Inferior parietal cortex (tissue), 1 donor: Measurements from ENCODE around the gene TMEM42.

Source experiments
- DNase-seq: peaks from one replicate; pipeline ENCODE4 v3.0.0-alpha.2; 2016; ENCODE audit errors: extremely low spot score

TMEM42 gene

DNA sequence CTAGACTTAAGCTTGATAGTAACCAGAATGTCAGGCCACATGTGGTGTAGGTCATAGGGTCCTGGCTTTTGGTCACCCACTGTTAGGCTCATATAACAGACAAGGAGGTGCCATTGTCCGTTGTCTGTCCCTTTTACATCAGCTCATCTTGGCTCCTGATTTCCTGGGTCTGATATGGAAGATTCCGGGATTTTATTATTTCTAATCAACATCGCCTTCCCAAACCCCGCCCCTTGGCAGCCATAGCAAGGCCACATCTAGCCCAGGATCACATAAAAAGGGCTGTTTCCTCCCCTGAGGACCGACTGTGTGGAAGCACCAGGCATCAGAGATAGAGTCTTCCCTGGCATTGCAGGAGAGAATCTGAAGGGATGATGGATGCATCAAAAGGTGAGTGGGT is 12.6 kb downstream of the TMEM42 start, which contains the start of gene TGM4:
TSS of gene TGM4 (plus strand) at position 301 of the 400 bp plus-strand sequence. CDS start at position 372, 71 bp downstream.
- no peak for DNase-seq

DNA sequence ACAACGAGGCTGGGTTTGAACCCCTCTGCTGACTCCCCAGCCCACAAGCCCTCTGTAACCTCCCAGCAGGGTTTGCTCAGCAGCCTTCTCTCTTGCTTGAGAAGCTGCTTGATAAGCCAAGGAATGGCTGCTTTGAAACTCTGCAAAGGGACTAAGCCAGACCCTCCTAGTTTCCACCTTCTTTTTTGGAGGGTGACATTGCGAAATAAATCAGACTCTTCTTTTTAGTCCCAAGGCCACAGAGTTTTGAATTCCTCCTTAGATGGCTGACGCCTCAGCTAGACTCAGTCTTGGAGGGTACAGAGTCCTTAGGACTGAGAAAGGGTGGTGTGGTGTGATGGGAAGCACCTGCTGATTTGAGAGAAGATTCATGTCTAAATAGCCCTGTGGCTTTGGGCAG is 13.9 kb downstream of the TMEM42 start:
- no peak for DNase-seq

DNA sequence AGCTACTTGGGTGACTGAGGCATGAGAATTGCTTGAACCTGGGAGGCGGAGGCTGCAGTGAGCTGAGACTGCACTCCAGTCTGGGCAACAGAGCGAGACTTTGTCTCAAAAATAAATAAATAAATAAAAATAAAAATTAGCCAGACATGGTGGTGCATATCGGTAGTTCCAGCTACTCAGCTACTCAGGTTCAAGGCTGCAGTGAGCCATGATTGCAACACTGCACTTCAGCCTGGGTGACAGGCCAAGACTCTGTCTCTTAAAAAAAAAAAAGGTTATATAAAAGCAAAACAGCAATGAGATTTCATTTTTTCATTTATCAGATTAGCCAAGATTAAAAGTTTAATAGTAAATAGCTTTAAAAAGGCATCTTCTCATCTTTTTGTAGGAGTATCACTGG is 15.6 kb downstream of the TMEM42 start:
- DNase-seq, result no peak

DNA sequence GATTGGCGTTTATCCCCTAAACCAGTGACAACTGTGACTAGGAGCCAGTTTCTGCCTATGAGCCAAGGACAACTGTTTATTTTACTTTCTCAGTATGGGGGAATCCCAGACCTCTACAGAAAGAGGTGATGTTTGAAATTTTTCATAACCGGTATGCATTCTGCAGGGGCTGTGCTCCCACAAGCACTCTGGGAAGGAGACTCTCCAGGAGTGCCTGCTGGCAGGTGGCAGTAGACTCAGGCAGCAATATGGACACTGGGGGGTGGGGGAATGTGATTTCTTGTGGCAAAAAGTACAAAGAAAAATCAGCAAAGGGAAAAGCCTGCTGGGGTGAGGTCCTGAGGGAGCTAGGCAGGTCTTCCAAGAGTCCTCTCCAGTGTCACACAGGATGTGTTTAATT is 18.6 kb downstream of the TMEM42 start:
- no peak for DNase-seq

DNA sequence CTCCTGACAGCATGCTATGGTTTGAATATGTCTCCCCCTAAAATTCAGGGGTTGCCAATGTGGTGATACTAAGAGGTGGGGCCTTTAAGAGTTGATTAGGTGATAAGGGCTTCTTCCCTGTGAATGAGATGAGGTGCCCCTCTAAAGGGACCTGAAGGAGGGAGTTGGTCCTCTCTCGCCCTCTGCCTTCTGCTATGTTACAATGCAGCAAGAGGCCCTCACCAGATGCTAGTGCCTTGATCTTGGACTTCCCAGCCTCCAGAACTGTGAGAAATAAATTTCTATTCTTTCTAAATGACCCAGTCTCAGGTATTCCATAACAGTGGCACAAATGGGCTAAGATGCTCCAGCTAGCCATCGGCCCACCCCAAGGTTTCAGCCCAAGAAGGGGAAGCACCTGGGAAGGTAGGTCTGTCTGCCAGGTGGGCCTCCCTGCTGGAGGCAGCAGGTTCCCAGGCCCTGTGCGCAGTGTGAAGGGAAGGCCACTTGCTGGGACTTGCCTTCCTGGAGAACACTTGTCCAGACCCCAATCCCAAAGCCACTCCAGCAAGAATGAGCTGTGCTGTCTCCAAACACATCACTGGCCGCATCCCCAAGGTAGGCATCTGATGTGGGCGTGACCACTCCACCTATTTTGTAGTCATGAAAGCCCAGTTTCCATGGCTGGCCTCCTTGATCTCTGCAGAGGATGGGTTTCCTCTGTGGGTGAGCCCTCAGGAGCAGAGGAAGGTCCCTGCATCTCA is 21.7 kb downstream of the TMEM42 start:
- DNase-seq, result no peak

DNA sequence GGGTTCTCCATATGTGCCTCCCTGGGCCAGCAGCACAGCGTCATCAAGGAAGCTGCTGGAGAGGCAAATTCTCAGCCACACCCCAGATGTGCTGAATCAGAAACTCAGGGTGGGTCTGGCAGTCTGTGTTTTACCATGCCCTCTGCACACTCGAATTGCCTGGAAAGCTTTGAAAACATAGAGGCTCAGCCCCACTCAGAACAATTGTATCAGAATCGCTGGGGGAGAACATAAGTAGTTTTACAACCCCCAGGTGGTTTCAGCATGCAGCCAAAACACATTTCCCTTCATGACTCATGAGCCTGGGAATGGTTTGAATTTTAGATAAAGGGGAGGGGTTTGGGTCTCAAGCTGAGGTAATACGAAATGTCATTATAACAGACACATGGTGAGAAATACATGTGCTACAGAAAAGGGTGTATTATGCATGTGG is 22.3 kb downstream of the TMEM42 start:
- no peak for DNase-seq

DNA sequence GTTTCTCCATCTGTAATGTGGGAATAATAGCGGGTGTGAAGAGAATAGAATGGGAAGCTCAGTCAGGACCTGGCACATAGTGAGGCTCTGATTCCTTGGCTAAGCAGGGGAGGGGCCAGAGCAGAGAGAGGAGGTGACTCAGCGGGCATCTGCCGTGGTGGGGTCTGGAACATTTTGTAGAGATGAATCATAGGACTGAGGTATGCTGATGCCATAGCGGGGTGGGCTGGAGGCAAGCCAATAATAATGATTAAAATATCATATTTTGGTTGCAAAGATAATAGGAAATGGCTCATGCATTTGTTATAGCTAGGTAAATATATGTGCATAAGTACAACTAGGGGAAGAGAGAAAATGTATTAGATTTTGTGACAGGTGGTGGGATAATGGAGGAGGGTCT is 23.9 kb downstream of the TMEM42 start:
- DNase-seq, result no peak

DNA sequence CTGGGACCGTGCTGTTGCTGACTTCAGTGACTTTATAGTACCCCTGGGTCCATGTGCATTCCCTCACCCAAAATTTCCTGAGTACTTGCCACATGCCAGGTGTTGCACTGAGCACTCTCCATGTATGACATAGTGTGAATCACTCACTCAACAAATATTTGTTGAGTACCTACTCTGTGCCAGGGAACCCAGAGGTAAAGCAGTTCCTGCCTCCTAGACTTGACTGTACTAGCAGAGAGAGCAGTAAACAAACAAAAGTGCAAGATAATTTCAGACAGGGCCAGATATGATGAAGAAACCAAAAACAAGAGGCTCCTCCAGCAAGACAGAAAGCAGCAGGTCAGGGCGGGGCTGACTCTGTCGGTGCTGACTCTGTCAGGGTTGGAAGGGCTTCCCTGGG is 24.8 kb downstream of the TMEM42 start:
- DNase-seq, result no peak

DNA sequence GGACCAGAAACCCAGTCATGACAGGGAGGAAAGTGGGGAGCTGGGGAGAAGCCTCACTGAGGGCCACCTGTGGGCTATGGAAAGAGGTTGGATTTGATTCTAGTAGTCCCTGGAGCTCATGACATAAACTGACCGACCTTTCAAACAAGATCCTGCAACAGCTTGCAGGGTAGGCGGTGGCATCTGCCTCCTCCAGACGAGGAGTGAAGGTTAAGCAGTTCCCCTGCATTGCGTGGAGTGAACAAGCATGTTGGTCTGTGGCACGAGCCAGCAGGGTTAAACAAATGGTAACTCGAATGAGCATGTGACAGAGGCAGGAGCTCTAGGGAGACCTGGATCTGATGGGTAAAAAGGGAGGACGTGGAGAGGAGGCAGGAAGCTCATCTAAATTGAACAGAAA is 25.4 kb downstream of the TMEM42 start:
- DNase-seq, result no peak

DNA sequence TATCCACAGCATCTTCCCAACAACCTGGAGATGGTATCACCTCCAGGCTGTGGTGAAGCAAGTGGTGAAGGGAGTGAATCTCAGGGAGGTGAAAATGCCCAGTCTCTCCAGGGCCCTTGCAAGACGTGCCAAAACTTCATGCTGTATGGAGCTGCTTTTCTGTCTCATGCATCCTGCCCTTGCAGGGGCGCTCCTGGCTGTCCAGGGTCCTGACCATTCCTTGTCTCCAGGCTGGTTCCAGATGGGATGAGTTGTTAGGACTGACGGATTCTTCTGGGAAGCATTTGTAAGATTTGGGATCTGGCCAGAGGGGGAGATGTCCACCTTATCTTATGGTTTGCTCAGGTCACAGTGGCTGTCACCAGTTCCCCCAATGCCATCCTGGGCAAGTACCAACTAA is 28.5 kb downstream of the TMEM42 start:
- DNase-seq, result no peak

DNA sequence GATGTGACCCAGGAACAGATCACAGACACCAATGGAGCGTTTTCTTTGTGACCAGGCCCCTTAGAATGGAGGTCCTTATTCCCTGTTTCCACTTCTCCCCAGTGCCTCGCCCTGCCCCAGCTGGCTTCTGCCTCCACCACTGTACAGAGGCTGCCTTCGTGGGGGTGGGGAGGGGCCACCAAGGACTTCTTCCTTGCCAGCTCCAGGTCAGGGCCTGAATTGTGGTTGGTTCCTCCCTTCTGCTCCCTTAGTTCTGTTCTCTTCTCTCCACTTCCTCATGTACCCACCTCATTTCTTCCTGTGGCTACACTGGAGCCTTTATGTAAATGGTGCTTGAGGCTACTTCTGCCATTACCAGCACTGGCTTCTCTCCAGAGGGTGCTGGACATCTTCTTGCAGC is 29.1 kb downstream of the TMEM42 start:
- DNase-seq, result no peak

DNA sequence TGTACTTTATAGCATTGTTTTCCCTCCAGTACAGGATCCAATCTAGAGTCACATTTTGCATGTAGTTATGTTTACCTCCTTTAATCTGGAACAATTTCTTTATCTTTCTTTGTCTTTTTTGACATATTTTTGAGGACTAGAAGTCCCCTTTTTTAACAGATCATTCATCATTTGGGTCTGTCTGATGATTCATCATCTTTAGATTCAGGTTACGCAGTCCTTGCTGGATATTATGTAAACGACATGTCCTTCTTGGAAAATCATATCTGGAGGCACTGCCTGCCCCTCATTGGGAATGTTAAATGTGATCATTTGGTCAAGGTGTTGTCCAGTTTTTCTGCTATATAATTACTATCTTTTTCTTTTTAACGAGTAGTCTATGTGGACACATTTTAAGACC is 31.0 kb downstream of the TMEM42 start:
- no peak for DNase-seq

DNA sequence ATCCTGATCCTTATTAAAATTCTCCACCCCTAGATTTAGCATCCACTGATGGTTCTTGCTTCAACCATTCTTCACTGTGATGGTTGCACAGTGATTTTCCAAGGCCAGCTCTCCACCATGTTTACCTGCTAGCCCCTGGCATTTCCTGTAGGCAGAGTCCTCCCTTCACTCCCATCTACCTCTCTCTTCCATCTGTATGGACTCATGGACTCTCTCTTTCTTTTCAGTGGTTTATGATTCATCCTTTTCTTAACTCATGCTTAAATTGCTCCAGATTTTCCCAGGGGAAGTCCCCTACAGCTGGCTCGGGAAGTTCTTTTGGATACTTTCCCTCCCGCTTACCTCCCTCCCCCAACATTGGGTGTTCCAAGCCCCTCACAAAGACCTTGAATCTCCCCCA is 31.4 kb downstream of the TMEM42 start:
- DNase-seq, result no peak

DNA sequence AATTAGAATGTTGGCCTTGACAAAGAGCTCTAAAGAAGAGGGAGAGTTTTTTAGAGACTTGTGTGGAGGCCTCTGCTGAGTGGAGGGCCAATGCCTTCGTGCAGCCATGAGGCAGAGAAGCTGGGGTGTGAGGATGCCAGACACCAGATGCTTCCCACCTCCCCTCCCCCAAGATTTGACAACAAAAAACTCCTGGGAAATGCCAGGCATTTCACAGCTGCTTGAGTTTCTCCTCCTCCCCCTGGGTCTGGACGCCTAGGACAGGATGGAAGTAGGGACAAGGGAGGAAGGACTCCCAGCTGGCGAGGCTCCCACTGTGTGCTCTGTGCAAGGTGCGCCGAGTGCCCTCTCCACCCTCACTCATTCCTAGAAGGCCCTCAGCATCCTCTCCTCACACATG is 32.8 kb downstream of the TMEM42 start:
- DNase-seq, result no peak

DNA sequence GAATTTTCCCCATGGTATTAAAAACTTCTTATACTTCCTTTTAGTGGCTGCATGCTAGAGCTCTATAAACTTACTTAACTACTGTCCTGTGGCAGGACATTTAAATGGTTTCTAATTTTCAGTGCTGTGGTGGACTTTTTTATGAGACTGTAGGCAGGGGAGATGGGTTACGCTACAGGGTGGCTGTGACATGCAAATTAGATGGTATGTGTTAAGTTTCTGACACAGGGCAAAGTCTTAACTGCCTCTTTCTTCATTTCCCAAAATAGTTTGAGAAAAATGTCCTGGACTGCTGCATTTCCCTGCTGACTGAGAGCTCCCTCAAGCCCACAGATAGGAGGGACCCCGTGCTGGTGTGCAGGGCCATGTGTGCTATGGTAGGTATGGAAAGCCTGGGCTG is 34.7 kb downstream of the TMEM42 start:
- DNase-seq, result no peak

DNA sequence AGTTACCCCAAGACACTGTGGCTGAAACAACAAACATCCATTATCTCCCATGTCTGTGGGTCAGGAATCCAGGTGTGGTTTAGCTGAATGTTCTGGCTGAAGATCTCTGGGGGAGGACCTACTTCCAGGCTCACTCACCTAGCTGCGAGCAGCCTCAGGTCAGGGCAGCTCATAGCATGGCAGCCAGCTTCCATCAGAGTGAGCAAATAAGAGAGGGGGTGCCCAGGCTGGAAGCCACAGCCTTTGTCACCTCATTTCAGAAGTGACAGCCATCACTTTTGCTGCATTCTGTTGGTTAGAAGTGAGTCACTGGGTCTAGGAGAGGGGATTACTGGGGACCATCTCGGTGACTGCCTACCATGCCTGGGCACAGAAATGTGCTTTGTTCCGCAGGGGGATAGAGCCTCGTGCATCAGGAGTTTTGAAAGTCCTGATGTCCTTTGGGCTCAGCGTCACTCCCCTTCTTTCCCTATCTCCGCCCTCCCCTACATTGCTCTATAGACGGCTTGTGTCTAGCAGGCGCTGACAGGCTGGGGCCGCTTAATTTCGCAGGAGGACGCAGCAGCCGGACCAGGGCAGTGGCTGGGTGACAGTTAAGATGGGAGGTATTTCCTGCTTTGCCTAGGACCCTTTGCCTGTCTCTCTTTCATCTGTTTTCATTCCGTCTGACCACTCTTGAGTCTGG is 38.1 kb downstream of the TMEM42 start:
- DNase-seq, result no peak

DNA sequence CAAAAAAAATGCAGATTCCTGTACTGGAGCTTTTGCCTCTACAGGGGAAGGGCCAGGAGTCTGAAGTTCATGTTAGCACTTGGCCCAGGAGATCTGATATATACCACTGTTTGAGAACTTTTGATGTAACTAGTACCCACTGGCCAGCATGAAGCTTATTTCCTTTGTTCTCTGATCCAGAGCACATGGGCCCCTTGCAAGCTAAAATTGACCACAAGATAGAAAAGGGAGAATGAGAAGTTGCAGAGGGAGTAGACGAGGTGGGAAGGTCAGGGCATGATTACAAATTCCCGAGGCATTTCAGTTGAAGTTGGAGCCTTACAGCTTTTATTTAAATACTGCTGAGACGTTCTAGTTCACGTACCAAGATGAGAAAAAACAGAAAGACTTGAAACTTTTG is 40.9 kb downstream of the TMEM42 start:
- no peak for DNase-seq

DNA sequence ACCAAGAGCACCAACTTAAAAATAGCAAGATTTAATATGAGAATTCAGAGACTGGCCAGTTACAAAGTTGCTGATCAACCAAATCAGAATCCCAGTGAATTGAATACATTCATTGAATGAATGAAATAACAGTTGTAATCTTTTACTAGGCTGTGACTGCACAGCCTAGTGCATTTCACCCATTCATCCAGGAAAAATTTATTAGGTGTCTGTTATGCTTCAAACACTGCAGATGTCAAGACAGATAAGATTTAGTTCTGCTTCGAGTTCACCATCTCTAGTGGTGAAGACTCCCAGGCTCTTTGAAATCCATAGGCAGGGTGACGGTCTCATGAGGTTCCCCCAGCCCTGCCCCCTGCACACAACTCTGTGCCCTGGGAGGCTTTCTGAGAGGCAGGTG is 41.6 kb downstream of the TMEM42 start:
- no peak for DNase-seq

DNA sequence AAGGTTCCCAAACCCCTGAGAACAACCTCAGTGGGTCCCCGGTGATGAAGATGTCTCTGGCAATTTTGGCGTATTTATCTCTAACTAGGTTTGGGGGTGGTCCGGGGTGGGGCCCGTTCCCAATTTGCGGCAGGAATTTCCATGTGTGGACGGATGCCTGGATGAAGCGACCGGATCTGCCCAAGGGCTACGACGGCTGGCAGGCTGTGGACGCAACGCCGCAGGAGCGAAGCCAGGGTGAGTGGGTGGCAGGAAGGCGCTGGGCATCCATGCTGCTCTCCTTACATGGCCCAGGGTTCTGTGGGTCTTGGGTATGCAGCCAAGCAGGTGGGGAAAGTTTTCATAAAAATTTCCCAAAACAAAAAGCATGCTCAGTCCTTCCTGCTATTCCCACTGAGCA is 42.0 kb downstream of the TMEM42 start:
- DNase-seq, result no peak

DNA sequence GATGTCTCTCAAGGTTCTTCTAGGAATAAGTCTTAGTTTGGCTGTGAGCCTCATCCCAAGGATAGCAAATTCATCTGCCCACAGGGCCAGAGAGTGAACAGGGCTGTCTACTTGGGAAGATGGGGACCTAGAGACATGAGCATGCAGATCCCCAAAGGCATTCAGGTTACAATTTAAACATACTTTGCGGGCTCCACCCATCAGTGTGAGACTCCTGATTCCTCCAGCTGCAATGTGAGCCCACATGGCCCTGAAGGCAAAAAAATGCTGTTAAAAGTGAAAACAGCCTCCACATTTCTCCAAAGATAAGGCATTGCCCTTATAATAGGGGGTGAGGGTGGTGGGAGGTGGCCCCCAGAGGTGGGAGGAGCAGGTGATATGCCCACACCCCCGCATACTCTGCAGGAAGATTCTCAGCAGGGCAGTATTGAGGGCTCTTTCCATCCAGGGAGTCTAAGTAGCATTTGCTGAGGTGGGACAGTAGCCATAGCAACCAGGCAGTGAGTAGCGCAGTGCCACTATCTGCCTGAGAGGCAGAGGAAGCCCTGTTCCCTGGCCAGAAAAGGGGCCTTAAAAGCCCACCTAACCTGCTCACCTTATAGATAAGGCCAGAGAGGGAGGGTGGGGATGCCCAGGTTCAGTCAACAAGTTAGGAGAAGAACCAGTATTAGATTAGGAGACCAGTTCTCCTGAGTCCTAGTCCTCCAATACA is 43.9 kb downstream of the TMEM42 start:
- DNase-seq, result no peak

DNA sequence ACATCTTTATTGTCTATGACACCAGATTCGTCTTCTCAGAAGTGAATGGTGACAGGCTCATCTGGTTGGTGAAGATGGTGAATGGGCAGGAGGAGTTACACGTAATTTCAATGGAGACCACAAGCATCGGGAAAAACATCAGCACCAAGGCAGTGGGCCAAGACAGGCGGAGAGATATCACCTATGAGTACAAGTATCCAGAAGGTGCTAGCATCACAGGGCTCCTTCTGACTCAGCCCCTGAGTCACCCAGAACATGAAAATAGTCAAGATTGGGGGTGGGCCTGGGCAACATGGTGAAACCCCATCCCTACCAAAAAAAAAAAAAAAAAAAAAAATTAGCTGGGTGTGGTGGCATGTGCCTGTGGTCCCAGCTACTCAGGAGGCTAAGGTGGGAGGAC is 45.3 kb downstream of the TMEM42 start:
- DNase-seq, result no peak

DNA sequence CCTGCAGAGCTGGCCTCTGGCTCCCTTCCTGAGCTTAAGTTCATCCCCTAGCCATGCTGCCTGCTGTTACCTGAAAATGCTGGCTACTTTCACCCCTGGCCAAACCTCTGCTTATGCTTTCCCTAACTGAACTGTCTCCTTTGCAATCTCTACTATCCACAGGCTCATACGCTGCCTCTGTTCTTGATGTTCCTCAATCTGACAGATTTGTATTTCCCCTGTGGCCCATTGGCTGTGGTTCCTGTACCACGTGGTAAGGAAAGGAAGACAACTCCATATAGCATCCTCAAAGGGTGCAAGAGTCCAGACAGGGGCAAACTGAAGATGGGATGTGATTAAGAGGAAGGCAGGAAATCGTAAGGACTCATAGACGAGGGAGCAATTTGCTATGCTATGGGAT is 45.9 kb downstream of the TMEM42 start:
- DNase-seq, result no peak

DNA sequence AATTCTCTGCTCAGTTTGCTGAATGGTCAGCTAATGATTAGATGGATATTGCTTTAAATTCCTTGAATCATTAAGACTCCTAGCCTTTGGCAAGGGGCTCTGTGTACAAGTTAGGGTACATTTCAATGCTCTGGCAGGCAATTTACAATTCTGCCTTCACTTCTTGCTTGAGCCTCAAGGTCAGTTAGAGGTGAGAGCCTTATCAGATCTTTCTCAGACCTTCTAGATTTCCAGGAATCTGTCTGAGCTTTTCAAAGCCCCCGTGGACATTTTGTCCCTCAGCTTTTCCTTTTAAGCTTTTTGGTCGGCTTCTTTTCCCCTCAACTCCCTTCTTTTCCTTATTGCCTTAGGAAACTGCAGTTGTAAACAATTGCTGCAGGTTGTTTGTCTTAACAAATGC is 47.4 kb downstream of the TMEM42 start:
- no peak for DNase-seq
